ENCODE measurements around the gene ARL2. TPM values are rescaled to one million over a fixed set of nuclear protein-coding genes. Genes with fewer than 3 reads are reported as not detected.

Gene ARL2
- total and polyA plus RNA-seq, 2 donors (not counting 3 experiments of a cell fraction or from before 2014, with no cell fraction given): 109 to 259 TPM

DNA sequence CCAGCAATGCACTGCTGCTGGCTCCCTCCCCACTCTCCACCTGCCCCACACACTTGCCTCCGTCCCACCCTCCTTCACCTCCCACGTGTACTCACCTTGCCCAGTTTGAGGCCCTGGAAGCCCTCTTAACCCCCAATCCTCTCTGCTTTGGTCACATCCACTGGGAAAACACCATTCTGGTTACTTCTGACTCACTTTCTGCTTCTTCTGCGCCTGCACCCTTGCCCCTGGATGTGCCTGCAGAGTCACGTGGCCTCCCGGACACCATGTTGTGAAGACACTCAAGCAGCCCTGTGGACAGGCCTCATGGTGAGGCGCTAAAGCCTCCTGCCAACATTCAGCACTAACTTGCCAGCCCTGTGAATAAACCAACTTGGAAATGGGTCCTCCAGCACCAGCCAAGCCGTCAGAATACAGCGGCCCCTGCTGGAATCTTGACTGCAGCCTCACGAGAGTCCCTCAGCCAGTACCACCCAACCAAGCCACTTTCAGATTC, 47.0 kb downstream of the ARL2 start:
- no peaks in the 10 kb centered on the region for H3K79me2 ChIP-seq (ENCODE audit: control insufficient read depth, insufficient read depth, low read length)
- H3K9me1 ChIP-seq (replicated peaks; ENCODE audit: control insufficient read depth, extremely low read depth, insufficient read depth, low read length): no peaks in the 10 kb centered on the region
- H3K4me2 ChIP-seq (ENCODE audit: insufficient read depth, low read length): no peak overlapping the region
- H3K27ac ChIP-seq (ENCODE audit: insufficient read depth, low read depth, low read length): no peak overlapping the region
- intact Hi-C loops (cut with micrococcal nuclease) (loop anchor here (1.0 to 2.0 kb wide), 2 partner anchors 33 to 46 kb away; partner anchors contain the start of gene ARL2), dilution Hi-C loops (cut with MboI; ENCODE audit: extremely low pct_ligation_motif_present, low sequenced_read_pairs) (no loop called here)
- H3K4me3 ChIP-seq (replicated peaks in 1 of 3; ENCODE audit: insufficient read depth in 1 of 3, low read depth in 1 of 3, low read length in 3 of 3): no peak overlapping the region
- no peaks in the 10 kb centered on the region for H3K27me3 ChIP-seq (ENCODE audit: control insufficient read depth in 2 of 2, insufficient read depth in 2 of 2, low read length in 2 of 2)
- no TSS peak for BruUV-seq (replicated peaks)
- H2AFZ ChIP-seq (ENCODE audit: low read depth, low read length): no peak overlapping the region
- FAIRE-seq (no peak), DNase-seq (ENCODE audit: low read depth, low spot score) (peak; percentile 28)
- H3K36me3 ChIP-seq (ENCODE audit: control insufficient read depth in 2 of 2, extremely low read depth in 1 of 2, insufficient read depth in 2 of 2, low read length in 2 of 2): no peaks in the 10 kb centered on the region
- no peaks in the 10 kb centered on the region for H4K20me1 ChIP-seq (replicated peaks; ENCODE audit: control insufficient read depth, extremely low read depth, insufficient read depth, low read length)
- POLR2A ChIA-PET: no interaction called here
- TF ChIP-seq CTCF (IDR thresholded peaks at IDR 0.05; ENCODE audit: extremely low read depth in 1 of 2, insufficient read depth in 1 of 2, low read depth in 1 of 2, low read length in 2 of 2): peak; percentile 40 to 50
- no peak for TF ChIP-seq GATA2 (IDR thresholded peaks at IDR 0.05; ENCODE audit: insufficient read depth, insufficient read length, low read depth, low read length)
- TF ChIP-seq FOS (IDR thresholded peaks at IDR 0.05; ENCODE audit: borderline replicate concordance, insufficient read depth, low read length): no peak
- no peak for TF ChIP-seq POLR2AphosphoS5 (IDR thresholded peaks at IDR 0.05; ENCODE audit: insufficient read depth, low read depth, low read length)
- TF ChIP-seq, protein P1, sequence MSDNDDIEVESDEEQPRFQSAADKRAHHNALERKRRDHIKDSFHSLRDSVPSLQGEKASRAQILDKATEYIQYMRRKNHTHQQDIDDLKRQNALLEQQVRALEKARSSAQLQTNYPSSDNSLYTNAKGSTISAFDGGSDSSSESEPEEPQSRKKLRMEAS (IDR thresholded peaks at IDR 0.05; ENCODE audit: insufficient read depth, insufficient read length): no peak
- no peak for TF ChIP-seq MYC (IDR thresholded peaks at IDR 0.05; ENCODE audit: low read depth, low read length)
- TF ChIP-seq JUN (IDR thresholded peaks at IDR 0.05; ENCODE audit: borderline replicate concordance, insufficient read depth, insufficient read length, low read depth): no peak
- TF ChIP-seq EZH2 (IDR thresholded peaks at IDR 0.05; ENCODE audit: borderline replicate concordance, low read depth, low read length, severe bottlenecking): no peak
- no peaks in the 10 kb centered on the region for H3K9me3 ChIP-seq (replicated peaks; ENCODE audit: control insufficient read depth, insufficient read depth, low read length)
- H3K4me1 ChIP-seq (ENCODE audit: control insufficient read depth, extremely low read depth, insufficient read depth, low read length): no peaks in the 10 kb centered on the region
- CTCF ChIA-PET: interaction anchor here (0.6 kb wide), 1 partner anchor 14 kb away, joined by 3 read pairs; no protein-coding TSS in a partner anchor
- H3K9ac ChIP-seq (replicated peaks; ENCODE audit: extremely low read depth, insufficient read depth, low read length): no peak overlapping the region
